D721Med (cell line): ENCODE measurements around the gene LY6G6F.

Source experiments
- DNase-seq: peaks from one replicate; pipeline ENCODE4 v3.0.0; 2011; ENCODE audit warnings: low spot score; ENCODE audit not compliant: insufficient read length
- FAIRE-seq: peaks from 2 replicates; lab custom pipeline; 2011; peaks lifted over from hg19 to GRCh38; lab: Jason Lieb, UNC
- CTCF ChIP-seq: IDR thresholded peaks from 2 replicates; pipeline ENCODE4 v1.5.1; 2012; ENCODE audit warnings: mild to moderate bottlenecking, control low read depth; ENCODE audit not compliant: insufficient read depth; ENCODE audit errors: missing control alignments

The LY6G6F gene

GRCh38 chr6:31727034-31727716 lies 20.5 kb downstream of the LY6G6F start:
- FAIRE-seq (no peak), DNase-seq (no peak)
- TF ChIP-seq CTCF: no peak

- no peak for DNase-seq
- no peak for TF ChIP-seq CTCF
- no peak for FAIRE-seq
Observed at GRCh38 chr6:31727717-31728671, 21.3 kb downstream of the LY6G6F start.

- DNase-seq (no peak), FAIRE-seq (no peak)
- no peak for TF ChIP-seq CTCF
Observed at GRCh38 chr6:31728767-31729514, 22.3 kb downstream of the LY6G6F start, which contains the start of gene DDAH2. Gene DDAH2 (minus strand): TSS chr6:31729299. CDS start chr6:31729161, 138 bp downstream.

- TF ChIP-seq CTCF: peak; percentile 75
- FAIRE-seq: no peak
- peak; percentile 79 for DNase-seq
Observed at GRCh38 chr6:31729515-31729978, 22.9 kb downstream of the LY6G6F start.

- FAIRE-seq: no peak
- no peak for TF ChIP-seq CTCF
- no peak for DNase-seq
Observed at GRCh38 chr6:31729979-31730630, 23.4 kb downstream of the LY6G6F start.

- DNase-seq (no peak), FAIRE-seq (no peak)
- TF ChIP-seq CTCF: no peak
Observed at GRCh38 chr6:31730631-31731086, 24.0 kb downstream of the LY6G6F start.
